Neuronal stem cell (in vitro differentiated cells): ENCODE measurements around the gene PHF5A.

Experiments used
- DNase-seq: peaks from one replicate; pipeline ENCODE4 v3.0.0-alpha.2; 2013; ENCODE audit warnings: low spot score
- H2AFZ ChIP-seq: one replicate; pipeline ENCODE4 v1.6.1; 2013; ENCODE audit warnings: mild to moderate bottlenecking, low read length, inconsistent platforms
- H2AK5ac ChIP-seq: 2 replicates; pipeline ENCODE4 v1.6.1; 2013; ENCODE audit warnings: low read depth, mild to moderate bottlenecking, inconsistent platforms, low read length, moderate library complexity, mixed read lengths
- H2BK120ac ChIP-seq: 2 replicates; pipeline ENCODE4 v1.6.1; 2013; ENCODE audit warnings: low read depth, mild to moderate bottlenecking, inconsistent platforms, low read length, moderate library complexity, mixed read lengths
- H2BK12ac ChIP-seq: one replicate; pipeline ENCODE4 v1.6.1; 2013; ENCODE audit warnings: low read length, inconsistent platforms
- H2BK15ac ChIP-seq: 2 replicates; pipeline ENCODE4 v1.6.1; 2013; ENCODE audit warnings: mild to moderate bottlenecking, low read length, inconsistent platforms, mixed read lengths
- H2BK5ac ChIP-seq: one replicate; pipeline ENCODE4 v1.6.1; 2013; ENCODE audit warnings: inconsistent platforms, mild to moderate bottlenecking, low read length, moderate library complexity
- H3K14ac ChIP-seq: one replicate; pipeline ENCODE4 v1.6.1; 2013; ENCODE audit warnings: low read length, inconsistent platforms
- H3K18ac ChIP-seq: 2 replicates; pipeline ENCODE4 v1.6.1; 2013; ENCODE audit warnings: low read length, inconsistent platforms
- H3K23ac ChIP-seq: 2 replicates; pipeline ENCODE4 v1.6.1; 2013; ENCODE audit warnings: low read depth, mild to moderate bottlenecking, mixed read lengths, low read length, inconsistent platforms; ENCODE audit not compliant: poor library complexity
- H3K27ac ChIP-seq: replicated peaks from 3 replicates; pipeline ENCODE4 v1.5.1; 2013; ENCODE audit warnings: low read length, inconsistent platforms
- H3K27me3 ChIP-seq, 3 experiments: 2 replicates each; pipeline ENCODE4 v1.6.1; 2013; ENCODE audit warnings: low read length in 3 of 3, mild to moderate bottlenecking in 2 of 3, inconsistent platforms in 1 of 3, low read depth in 1 of 3, mixed read lengths in 1 of 3, moderate library complexity in 1 of 3; ENCODE audit not compliant: control insufficient read depth in 3 of 3, insufficient read depth in 3 of 3
- H3K36me3 ChIP-seq, 2 donors: replicated peaks in 1 of 2; 2 replicates each; pipeline ENCODE4 v1.6.1; 2013; ENCODE audit warnings: low read length in 2 of 2; ENCODE audit not compliant: control insufficient read depth in 2 of 2, insufficient read depth in 2 of 2
- H3K4ac ChIP-seq: 2 replicates; pipeline ENCODE4 v1.6.1; 2013; ENCODE audit warnings: inconsistent platforms, mild to moderate bottlenecking, low read length, moderate library complexity
- H3K4me1 ChIP-seq, 2 donors: 1 replicate in 1 of 2; 2 replicates in 1 of 2; pipeline ENCODE4 v1.6.1; 2013; ENCODE audit warnings: low read length in 2 of 2, low read depth in 1 of 2; ENCODE audit not compliant: control insufficient read depth in 2 of 2, insufficient read depth in 1 of 2
- H3K4me2 ChIP-seq: one replicate; pipeline ENCODE4 v1.6.1; 2013; ENCODE audit warnings: mild to moderate bottlenecking, low read length, inconsistent platforms; ENCODE audit not compliant: insufficient read depth, poor library complexity, severe bottlenecking
- H3K4me3 ChIP-seq, 2 donors: 2 replicates each; pipeline ENCODE4 v1.5.1; 2013; ENCODE audit warnings: low read length in 2 of 2, mild to moderate bottlenecking in 2 of 2, inconsistent platforms in 1 of 2, moderate library complexity in 1 of 2
- H3K79me1 ChIP-seq: one replicate; pipeline ENCODE4 v1.6.1; 2013; ENCODE audit warnings: low read depth, mild to moderate bottlenecking, inconsistent platforms, low read length, moderate library complexity
- H3K9ac ChIP-seq: one replicate; pipeline ENCODE4 v1.6.1; 2013; ENCODE audit warnings: mild to moderate bottlenecking, low read depth, low read length, inconsistent platforms; ENCODE audit not compliant: poor library complexity
- H3K9me3 ChIP-seq, 2 donors: replicated peaks in 1 of 2; 2 replicates each; pipeline versions ENCODE3 to v1.6.1; 2013; ENCODE audit warnings: low read length in 2 of 2, mild to moderate bottlenecking in 2 of 2, inconsistent platforms in 1 of 2, low read depth in 1 of 2, mixed read lengths in 1 of 2, moderate library complexity in 1 of 2; ENCODE audit not compliant: control insufficient read depth in 2 of 2, insufficient read depth in 1 of 2
- H4K8ac ChIP-seq: one replicate; pipeline ENCODE4 v1.6.1; 2013; ENCODE audit warnings: low read depth, mild to moderate bottlenecking, inconsistent platforms, low read length, moderate library complexity
- H4K91ac ChIP-seq: one replicate; pipeline ENCODE4 v1.6.1; 2013; ENCODE audit warnings: low read length, low read depth, mild to moderate bottlenecking, inconsistent platforms; ENCODE audit not compliant: poor library complexity
- WGBS, 2 donors: extraction: QIAGEN DNeasy Blood & Tissue Kit; methylation state at CpG; one replicate each; pipeline ENCODE4 v1.1.7; 2013; ENCODE audit warnings: missing lambda C conversion rate in 2 of 2, mixed read lengths in 1 of 2; ENCODE audit not compliant: insufficient read length in 2 of 2, insufficient replicate concordance in 1 of 2; ENCODE audit errors: extremely low coverage in 2 of 2; 5-methylcytosine and 5-hydroxymethylcytosine counted together

PHF5A gene

GRCh38 chr22:41431656-41432055 lies 36.8 kb downstream of the PHF5A start:
- no CpG with 5 or more reads among the region's 6 CpGs for WGBS, 2 donors

GRCh38 chr22:41429951-41430332 lies 38.5 kb downstream of the PHF5A start:
- no peak overlapping the region for H2AFZ ChIP-seq
- no peak overlapping the region for H3K4me2 ChIP-seq
- no peak overlapping the region for H2BK120ac ChIP-seq
- H3K36me3 ChIP-seq = peaks cover 14 to 52% of the 10 kb centered on the region in 2 donors
- H3K14ac ChIP-seq = no peak overlapping the region
- no CpG with 5 or more reads among the region's 8 CpGs for WGBS, 2 donors
- H3K4me3 ChIP-seq = no peak overlapping the region
- no peak overlapping the region for H3K23ac ChIP-seq
- H3K79me1 ChIP-seq = peaks cover 6% of the 10 kb centered on the region
- no peak overlapping the region for H2BK15ac ChIP-seq
- H3K27me3 ChIP-seq = no peaks in the 10 kb centered on the region
- no peak overlapping the region for H4K8ac ChIP-seq
- peaks cover 0 to 2% of the 10 kb centered on the region in 2 donors for H3K4me1 ChIP-seq
- H3K4ac ChIP-seq = no peak overlapping the region
- no peak overlapping the region for H2AK5ac ChIP-seq
- H3K18ac ChIP-seq = no peak overlapping the region
- peaks cover 0 to 2% of the 10 kb centered on the region in 2 donors for H3K9me3 ChIP-seq
- no peak for DNase-seq
- no peak overlapping the region for H2BK5ac ChIP-seq
- no peak overlapping the region for H3K9ac ChIP-seq
- no peak overlapping the region for H2BK12ac ChIP-seq
- H3K27ac ChIP-seq = no peak overlapping the region
- no peak overlapping the region for H4K91ac ChIP-seq

More at GRCh38 chr22:41431656-41432055, 36.8 kb downstream of the PHF5A start:
- Histone ChIP-seq H2BK5ac (peak overlapping the region; percentile 48), H3K14ac (no peak overlapping the region), H3K36me3 (peaks cover 25 to 60% of the 10 kb centered on the region in 2 donors), H3K4me3 (no peak overlapping the region), H3K79me1 (peaks cover 14% of the 10 kb centered on the region), H3K4me1 (peaks cover 0 to 2% of the 10 kb centered on the region in 2 donors), H2BK120ac (no peak overlapping the region), H4K8ac (peak overlapping the region; percentile 10), H3K9ac (peak overlapping the region; percentile 40), H3K27me3 (no peaks in the 10 kb centered on the region), H3K18ac (peak overlapping the region; percentile 63), H4K91ac (no peak overlapping the region), H3K4me2 (no peak overlapping the region), H2AFZ (no peak overlapping the region), H3K9me3 (peaks cover 0 to 2% of the 10 kb centered on the region in 2 donors), H3K4ac (no peak overlapping the region), H3K27ac (no peak overlapping the region), H2BK15ac (no peak overlapping the region), H2BK12ac (no peak overlapping the region), H3K23ac (no peak overlapping the region), H2AK5ac (no peak overlapping the region)
- no peak for DNase-seq

- Histone ChIP-seq H2BK120ac (no peak overlapping the region), H3K14ac (no peak overlapping the region), H3K27me3 (no peaks in the 10 kb centered on the region), H3K4me3 (no peak overlapping the region), H3K4me2 (no peak overlapping the region), H3K23ac (peak overlapping the region; percentile 61), H2BK5ac (no peak overlapping the region), H3K9ac (peak overlapping the region; percentile 57), H2AK5ac (no peak overlapping the region), H3K79me1 (peaks cover 6% of the 10 kb centered on the region), H3K18ac (no peak overlapping the region), H3K9me3 (no peaks in the 10 kb centered on the region), H3K4me1 (peaks cover 0 to 2% of the 10 kb centered on the region in 2 donors), H3K36me3 (peaks cover 11 to 46% of the 10 kb centered on the region in 2 donors), H4K91ac (no peak overlapping the region), H2BK12ac (no peak overlapping the region), H3K27ac (peak overlapping the region; percentile 19), H3K4ac (no peak overlapping the region), H2AFZ (no peak overlapping the region), H4K8ac (no peak overlapping the region), H2BK15ac (no peak overlapping the region)
- no CpG with 5 or more reads among the region's 13 CpGs for WGBS, 2 donors
- DNase-seq = no peak
Measured at GRCh38 chr22:41429232-41429950, 39.1 kb downstream of the PHF5A start.

- no peaks in the 10 kb centered on the region for H3K27me3 ChIP-seq
- no peak overlapping the region for H2BK5ac ChIP-seq
- H2AFZ ChIP-seq = no peak overlapping the region
- H3K23ac ChIP-seq = peak overlapping the region; percentile 34
- peaks cover 4 to 25% of the 10 kb centered on the region in 2 donors for H3K36me3 ChIP-seq
- H3K4me1 ChIP-seq = peaks cover 0 to 2% of the 10 kb centered on the region in 2 donors
- WGBS, 2 donors = no CpG with 5 or more reads among the region's 9 CpGs
- H2BK120ac ChIP-seq = no peak overlapping the region
- H3K14ac ChIP-seq = no peak overlapping the region
- H3K4me3 ChIP-seq = no peak overlapping the region
- no peak overlapping the region for H4K91ac ChIP-seq
- H2AK5ac ChIP-seq = no peak overlapping the region
- no peak overlapping the region for H2BK15ac ChIP-seq
- H2BK12ac ChIP-seq = no peak overlapping the region
- no peak overlapping the region for H3K27ac ChIP-seq
- no peak overlapping the region for H3K4me2 ChIP-seq
- no peak overlapping the region for H3K9ac ChIP-seq
- no peaks in the 10 kb centered on the region for H3K9me3 ChIP-seq
- no peak overlapping the region for H4K8ac ChIP-seq
- no peak for DNase-seq
- H3K79me1 ChIP-seq = no peaks in the 10 kb centered on the region
- H3K18ac ChIP-seq = no peak overlapping the region
- H3K4ac ChIP-seq = no peak overlapping the region
Measured at GRCh38 chr22:41425660-41426365, 42.7 kb downstream of the PHF5A start.
